Measurements from ENCODE around the gene NOTCH1.

The NOTCH1 gene

GRCh38 chr9:136464241-136464640 lies 81.6 kb downstream of the NOTCH1 start:
- no peak overlapping the region for H3K4me3 ChIP-seq (replicated peaks; ENCODE audit: low read depth, low read length)
- DNase-seq (ENCODE audit: extremely low read depth, low read depth): no peak
- TF ChIP-seq CTCF (IDR thresholded peaks at IDR 0.05; ENCODE audit: low read depth, low read length, missing control alignments): no peak

- no peak for DNase-seq (ENCODE audit: extremely low read depth, low read depth)
- H3K4me3 ChIP-seq (replicated peaks; ENCODE audit: low read depth, low read length): no peak overlapping the region
- no peak for TF ChIP-seq CTCF (IDR thresholded peaks at IDR 0.05; ENCODE audit: low read depth, low read length, missing control alignments)
Observed at GRCh38 chr9:136463578-136463977, 82.3 kb downstream of the NOTCH1 start.

- no peak overlapping the region for H3K4me3 ChIP-seq (replicated peaks; ENCODE audit: low read depth, low read length)
- no peak for DNase-seq (ENCODE audit: extremely low read depth, low read depth)
- no peak for TF ChIP-seq CTCF (IDR thresholded peaks at IDR 0.05; ENCODE audit: low read depth, low read length, missing control alignments)
Observed at GRCh38 chr9:136462664-136463063, 83.2 kb downstream of the NOTCH1 start.

GRCh38 chr9:136460772-136461325 lies 85.0 kb downstream of the NOTCH1 start:
- TF ChIP-seq CTCF (IDR thresholded peaks at IDR 0.05; ENCODE audit: low read depth, low read length, missing control alignments): no peak
- H3K4me3 ChIP-seq (replicated peaks; ENCODE audit: low read depth, low read length): no peak overlapping the region
- no peak for DNase-seq (ENCODE audit: extremely low read depth, low read depth)

- no peak for DNase-seq (ENCODE audit: extremely low read depth, low read depth)
- no peak for TF ChIP-seq CTCF (IDR thresholded peaks at IDR 0.05; ENCODE audit: low read depth, low read length, missing control alignments)
Observed at GRCh38 chr9:136459425-136459824, 86.4 kb downstream of the NOTCH1 start.

GRCh38 chr9:136457326-136457725 lies 88.5 kb downstream of the NOTCH1 start:
- no peak for DNase-seq (ENCODE audit: extremely low read depth, low read depth)
- no peak overlapping the region for H3K4me3 ChIP-seq (replicated peaks; ENCODE audit: low read depth, low read length)
- no peak for TF ChIP-seq CTCF (IDR thresholded peaks at IDR 0.05; ENCODE audit: low read depth, low read length, missing control alignments)

More at GRCh38 chr9:136459425-136459824, 86.4 kb downstream of the NOTCH1 start:
- no peak overlapping the region for H3K4me3 ChIP-seq (replicated peaks; ENCODE audit: low read depth, low read length)

- no peak for DNase-seq (ENCODE audit: extremely low read depth, low read depth)
- TF ChIP-seq CTCF (IDR thresholded peaks at IDR 0.05; ENCODE audit: low read depth, low read length, missing control alignments): no peak
- H3K4me3 ChIP-seq (replicated peaks; ENCODE audit: low read depth, low read length): no peak overlapping the region
Observed at GRCh38 chr9:136456258-136456657, 89.6 kb downstream of the NOTCH1 start.

Measured in HFF-Myc (cell line).